H1 (cell line): ENCODE data around the gene CACNA2D4. TPM values are rescaled to one million over a fixed set of nuclear protein-coding genes. Genes with fewer than 3 reads are reported as not detected.

Experiments
- CTCF ChIA-PET: fragments of 300-600 bp; sonication (Branson Sonifier 250); formaldehyde crosslinking; loops from one replicate; lab custom pipeline; 2021; ENCODE audit not compliant: partially characterized antibody; lab: Charles Lee
- POLR2A ChIA-PET: fragments of 300-600 bp; sonication (Branson Sonifier 250); formaldehyde crosslinking; loops from one replicate; lab custom pipeline; 2021; ENCODE audit warnings: inconsistent platforms; ENCODE audit not compliant: partially characterized antibody; lab: Charles Lee
- DNase-seq, 2 experiments: peaks; one replicate each; pipeline versions ENCODE4 v3.0.0 to v3.0.0-alpha.2; 2010 to 2022; ENCODE audit warnings: low spot score in 2 of 2, low read depth in 1 of 2, mixed read lengths in 1 of 2
- FAIRE-seq: peaks from 2 replicates; lab custom pipeline; 2011; peaks lifted over from hg19 to GRCh38; lab: Jason Lieb, UNC
- H2AFZ ChIP-seq: 2 replicates; pipeline ENCODE4 v1.8.1; 2012; ENCODE audit warnings: low read length, inconsistent platforms
- H2AK5ac ChIP-seq: 2 replicates; pipeline ENCODE4 v1.6.1; 2013; ENCODE audit warnings: low read depth, low read length
- H2BK120ac ChIP-seq: replicated peaks from 2 replicates; pipeline ENCODE3; 2013; ENCODE audit warnings: low read depth, low read length, inconsistent platforms
- H2BK12ac ChIP-seq: 2 replicates; pipeline ENCODE4 v1.6.1; 2013; ENCODE audit warnings: low read depth, low read length
- H2BK15ac ChIP-seq: 2 replicates; pipeline ENCODE4 v1.6.1; 2013; ENCODE audit warnings: low read length
- H2BK20ac ChIP-seq: 2 replicates; pipeline ENCODE4 v1.6.1; 2013; ENCODE audit warnings: low read length
- H2BK5ac ChIP-seq: 2 replicates; pipeline ENCODE4 v1.6.1; 2013; ENCODE audit warnings: low read depth, low read length
- H3K14ac ChIP-seq: 2 replicates; pipeline ENCODE4 v1.6.1; 2013; ENCODE audit warnings: inconsistent platforms; ENCODE audit not compliant: insufficient read length
- H3K18ac ChIP-seq: 2 replicates; pipeline ENCODE4 v1.6.1; 2013; ENCODE audit warnings: low read length; ENCODE audit errors: extremely low read depth
- H3K23ac ChIP-seq: 2 replicates; pipeline ENCODE4 v1.6.1; 2013; ENCODE audit warnings: inconsistent platforms; ENCODE audit not compliant: insufficient read length
- H3K23me2 ChIP-seq: 2 replicates; pipeline ENCODE4 v1.6.1; 2013; ENCODE audit warnings: low read depth, low read length
- H3K27ac ChIP-seq: 2 replicates; pipeline ENCODE4 v1.6.1; 2011; ENCODE audit warnings: low read depth, low read length, inconsistent platforms
- H3K27me3 ChIP-seq, 4 experiments: replicated peaks in 1 of 4; 1 replicate in 1 of 4; 2 replicates in 3 of 4; pipeline versions ENCODE4 v1.6.1 to v1.8.1; 2011 to 2013; ENCODE audit warnings: low read length in 3 of 4, mild to moderate bottlenecking in 3 of 4, inconsistent platforms in 2 of 4, mixed read lengths in 2 of 4, moderate library complexity in 1 of 4; ENCODE audit not compliant: control insufficient read depth in 3 of 4, insufficient read depth in 3 of 4; ENCODE audit errors: extremely low read depth in 1 of 4
- H3K36me3 ChIP-seq, 4 experiments: 2 replicates each; pipeline versions ENCODE4 v1.6.1 to v1.8.1; 2011 to 2013; ENCODE audit warnings: mild to moderate bottlenecking in 4 of 4, low read length in 3 of 4, moderate library complexity in 2 of 4, control low read depth in 1 of 4, inconsistent platforms in 1 of 4; ENCODE audit not compliant: insufficient read depth in 4 of 4, control insufficient read depth in 2 of 4
- H3K4ac ChIP-seq: replicated peaks from 2 replicates; pipeline ENCODE3; 2013; ENCODE audit warnings: low read length, low read depth, mixed read lengths, inconsistent platforms; ENCODE audit not compliant: insufficient read length
- H3K4me1 ChIP-seq, 4 experiments: replicated peaks in 1 of 4; 1 replicate in 1 of 4; 2 replicates in 3 of 4; pipeline versions ENCODE4 v1.6.1 to v1.8.1; 2011 to 2013; ENCODE audit warnings: low read length in 3 of 4, inconsistent platforms in 2 of 4, mixed read lengths in 1 of 4; ENCODE audit not compliant: insufficient read depth in 4 of 4, control insufficient read depth in 3 of 4
- H3K4me2 ChIP-seq, 2 experiments: 2 replicates each; pipeline versions ENCODE4 v1.6.1 to v1.8.1; 2011 to 2013; ENCODE audit warnings: low read depth in 2 of 2, low read length in 2 of 2, control low read depth in 1 of 2, inconsistent platforms in 1 of 2, mild to moderate bottlenecking in 1 of 2; ENCODE audit not compliant: insufficient read depth in 1 of 2
- H3K4me3 ChIP-seq, 4 experiments: fragments of 200-600, 300-600 bp in 1 of 4; sonication (generic), shearing (Covaris generic), sonication (Bioruptor Twin) in 1 of 4; 2 replicates each; pipeline versions ENCODE4 v1.5.1 to v1.8.1; 2011 to 2016; ENCODE audit warnings: low read length in 4 of 4, low read depth in 3 of 4, control low read depth in 2 of 4, inconsistent platforms in 2 of 4, mild to moderate bottlenecking in 2 of 4, mixed read lengths in 1 of 4, moderate library complexity in 1 of 4; ENCODE audit not compliant: insufficient read depth in 2 of 4; ENCODE audit errors: extremely low read depth in 1 of 4
- H3K56ac ChIP-seq: replicated peaks from 2 replicates; pipeline ENCODE3; 2013; ENCODE audit warnings: low read depth, mild to moderate bottlenecking, mixed read lengths, low read length, inconsistent platforms; ENCODE audit not compliant: insufficient read length
- H3K79me1 ChIP-seq: 2 replicates; pipeline ENCODE4 v1.6.1; 2013; ENCODE audit warnings: low read depth, low read length, control low read depth
- H3K79me2 ChIP-seq, 2 experiments: 2 replicates each; pipeline versions ENCODE4 v1.6.1 to v1.8.1; 2012 to 2013; ENCODE audit warnings: low read length in 2 of 2, mild to moderate bottlenecking in 2 of 2, inconsistent platforms in 1 of 2; ENCODE audit not compliant: insufficient read depth in 2 of 2, control insufficient read depth in 1 of 2
- H3K9ac ChIP-seq, 4 experiments: replicated peaks in 1 of 4; 1 replicate in 1 of 4; 2 replicates in 3 of 4; pipeline versions ENCODE4 v1.6.1 to v1.8.1; 2011 to 2013; ENCODE audit warnings: low read depth in 3 of 4, low read length in 3 of 4, control low read depth in 2 of 4, mild to moderate bottlenecking in 2 of 4, moderate library complexity in 2 of 4, inconsistent platforms in 1 of 4; ENCODE audit errors: extremely low read depth in 1 of 4
- H3K9me3 ChIP-seq, 2 experiments: 2 replicates each; pipeline versions ENCODE4 v1.6.1 to v1.8.1; 2012 to 2013; ENCODE audit warnings: mild to moderate bottlenecking in 2 of 2, moderate library complexity in 2 of 2, control low read depth in 1 of 2, inconsistent platforms in 1 of 2, low read depth in 1 of 2, low read length in 1 of 2, mixed read lengths in 1 of 2; ENCODE audit not compliant: insufficient read depth in 2 of 2
- H4K20me1 ChIP-seq, 2 experiments: replicated peaks in 1 of 2; 2 replicates each; pipeline versions ENCODE3 to v1.8.1; 2011 to 2013; ENCODE audit warnings: inconsistent platforms in 2 of 2, low read length in 2 of 2, mild to moderate bottlenecking in 1 of 2; ENCODE audit not compliant: insufficient read depth in 2 of 2, control insufficient read depth in 1 of 2
- H4K5ac ChIP-seq: 2 replicates; pipeline ENCODE4 v1.6.1; 2013; ENCODE audit warnings: low read length, low read depth, mixed read lengths, inconsistent platforms; ENCODE audit not compliant: insufficient read length
- H4K8ac ChIP-seq: 2 replicates; pipeline ENCODE4 v1.8.0; 2013; ENCODE audit warnings: mild to moderate bottlenecking, moderate library complexity, low read length, inconsistent platforms; ENCODE audit not compliant: insufficient read depth; ENCODE audit errors: extremely low read depth
- H4K91ac ChIP-seq: replicated peaks from 2 replicates; pipeline ENCODE3; 2013; ENCODE audit warnings: low read length, mixed read lengths, inconsistent platforms; ENCODE audit not compliant: insufficient read length
- EP300 ChIP-seq, 2 experiments: IDR thresholded peaks; 1 replicate in 1 of 2; 2 replicates in 1 of 2; pipeline ENCODE4 v1.6.1; 2011 to 2012; ENCODE audit warnings: low read depth in 2 of 2, low read length in 2 of 2, mild to moderate bottlenecking in 2 of 2, borderline replicate concordance in 1 of 2, inconsistent platforms in 1 of 2, moderate library complexity in 1 of 2
- SIX5 ChIP-seq: IDR thresholded peaks from 2 replicates; pipeline ENCODE4 v1.6.1; 2011; ENCODE audit warnings: mild to moderate bottlenecking, low read depth, low read length
- TAF7 ChIP-seq: optimal IDR thresholded peaks from 2 replicates; pipeline ENCODE3; 2011; ENCODE audit warnings: low read depth, mild to moderate bottlenecking, inconsistent platforms, low read length, moderate library complexity, borderline replicate concordance
- YY1 ChIP-seq: IDR thresholded peaks from 2 replicates; pipeline ENCODE4 v1.6.1; 2011; ENCODE audit warnings: low read depth, mild to moderate bottlenecking, low read length
- WGBS, 2 experiments: shearing (Covaris generic) in 1 of 2; methylation state at CpG; one replicate each; pipeline versions ENCODE4 v1.1.6 to v1.1.7; 2013 to 2015; ENCODE audit warnings: low lambda C conversion rate in 2 of 2, mixed read lengths in 2 of 2, inconsistent platforms in 1 of 2, low coverage in 1 of 2, missing lambda C conversion rate in 1 of 2; ENCODE audit not compliant: insufficient replicate concordance in 2 of 2, insufficient coverage in 1 of 2, insufficient read length in 1 of 2; ENCODE audit errors: extremely low coverage in 1 of 2, missing lambda C conversion rate in 1 of 2; 5-methylcytosine and 5-hydroxymethylcytosine counted together
- polyA plus RNA-seq, 7 experiments: library from polyadenylated mRNA; depleted of rRNA in 3 of 7; stranded (reverse) in 5 of 7; unstranded in 2 of 7; fragments of >200 nt in 5 of 7; fragments of 200-250 nt in 2 of 7; gene quantifications; 1 replicate in 5 of 7; 2 replicates in 1 of 7; 4 replicates in 1 of 7; pipeline versions ENCODE4 v1.2.1 to v1.2.3, GENCODE V29; 2011 to 2013; ENCODE audit warnings: missing spikeins in 2 of 7, mixed read lengths in 2 of 7
- total RNA-seq: library from RNA; stranded (reverse); fragmentation: NEBNext Ultra II Directional; extraction: Animal tissue kit (Norgen Biotek cat#: 25700); gene quantifications from 2 replicates; pipeline ENCODE4 v1.2.1, GENCODE V29; 2021
- TF ChIP-seq, protein P1 (sequence below): IDR thresholded peaks from 2 replicates; pipeline ENCODE4 v1.6.1; 2012; ENCODE audit warnings: low read length, inconsistent platforms

The CACNA2D4 gene
- total and polyA plus RNA-seq, 2 of the 8 experiments (the other 6 are each of a cell fraction or from before 2014, with no cell fraction given): 0.44 to 0.88 TPM

DNA sequence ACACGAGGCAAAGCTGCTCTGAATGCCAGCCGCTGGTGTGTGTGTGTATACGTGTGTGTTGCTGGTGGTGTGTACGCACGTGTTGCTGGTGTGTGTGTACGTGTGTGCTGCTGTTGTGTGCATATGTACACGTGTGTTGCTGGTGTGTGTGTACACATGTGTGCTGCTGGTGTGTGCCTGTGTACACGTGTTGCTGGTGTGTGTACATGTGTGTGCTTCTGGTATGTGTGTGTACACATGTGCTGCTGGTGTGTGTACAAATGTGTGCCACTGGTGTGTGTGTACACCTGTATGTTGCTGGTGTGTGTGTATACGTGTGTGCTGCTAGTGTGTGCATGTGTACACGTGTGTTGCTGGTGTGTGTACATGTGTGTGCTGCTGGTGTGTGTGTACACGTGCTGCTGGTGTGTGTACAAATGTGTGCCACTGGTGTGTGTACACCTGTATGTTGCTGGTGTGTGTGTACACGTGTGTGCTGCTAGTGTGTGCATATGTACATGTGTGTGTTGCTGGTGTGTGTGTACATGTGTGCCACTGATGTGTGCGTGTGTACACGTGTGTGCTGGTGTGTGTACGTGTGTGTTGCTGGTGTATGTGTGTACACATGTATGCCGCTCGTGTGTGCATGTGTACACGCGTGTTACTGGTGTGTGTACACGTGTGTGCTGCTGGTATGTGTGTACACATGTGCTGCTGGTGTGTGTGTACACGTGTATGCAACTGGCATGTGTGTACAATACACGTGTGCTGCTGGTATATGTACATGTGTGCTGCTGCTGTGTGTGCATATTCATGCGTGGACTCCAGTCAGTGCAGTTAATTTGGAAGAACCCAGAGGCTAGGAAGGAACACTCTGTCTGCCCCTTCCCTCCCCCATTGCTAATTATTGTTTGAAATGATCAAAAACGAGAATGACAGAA is 47.2 kb downstream of the CACNA2D4 start:
- Histone ChIP-seq H2AK5ac (peak overlapping the region; percentile 97), H3K27me3 (no peaks in the 10 kb centered on the region; a peak in 2 of 7 replicates), H2BK15ac (peak overlapping the region; percentile 36; the same call in 1 of the 2 replicates), H3K14ac (no peak overlapping the region), H3K4me2 (no peak overlapping the region), H2BK12ac (peak overlapping the region; percentile 1; the same call in 1 of the 2 replicates), H3K56ac (no peak overlapping the region), H3K4me3 (no peak overlapping the region), H3K4me1 (peaks cover 0 to 5% (median under 1%) of the 10 kb centered on the region in 4 experiments; a peak in 3 of 7 replicates), H4K5ac (no peak overlapping the region), H2AFZ (no peak overlapping the region), H2BK120ac (no peak overlapping the region), H3K9me3 (peaks cover 0 to 2% of the 10 kb centered on the region in 2 experiments; a peak in 1 of 4 replicates), H3K4ac (peak overlapping the region; percentile 91), H3K23ac (no peak overlapping the region), H4K91ac (peak overlapping the region; percentile 58), H2BK5ac (peak overlapping the region; percentile 5; the same call in 1 of the 2 replicates), H4K8ac (no peak overlapping the region), H4K20me1 (peaks cover 0 to 3% of the 10 kb centered on the region in 2 experiments), H2BK20ac (no peak overlapping the region), H3K9ac (no peak overlapping the region), H3K79me2 (no peaks in the 10 kb centered on the region), H3K23me2 (peaks cover 3% of the 10 kb centered on the region; the same call in 1 of the 2 replicates), H3K27ac (no peak overlapping the region), H3K79me1 (no peaks in the 10 kb centered on the region; the same call in 1 of the 2 replicates), H3K36me3 (no peaks in the 10 kb centered on the region), H3K18ac (no peak overlapping the region)
- ChIA-PET CTCF (no interaction called here), POLR2A (no interaction called here)
- DNase-seq (peak in 1 of 2 experiments; percentile 44), FAIRE-seq (no peak)
- TF ChIP-seq SIX5: no peak
- no peak for TF ChIP-seq YY1
- TF ChIP-seq, protein P1, sequence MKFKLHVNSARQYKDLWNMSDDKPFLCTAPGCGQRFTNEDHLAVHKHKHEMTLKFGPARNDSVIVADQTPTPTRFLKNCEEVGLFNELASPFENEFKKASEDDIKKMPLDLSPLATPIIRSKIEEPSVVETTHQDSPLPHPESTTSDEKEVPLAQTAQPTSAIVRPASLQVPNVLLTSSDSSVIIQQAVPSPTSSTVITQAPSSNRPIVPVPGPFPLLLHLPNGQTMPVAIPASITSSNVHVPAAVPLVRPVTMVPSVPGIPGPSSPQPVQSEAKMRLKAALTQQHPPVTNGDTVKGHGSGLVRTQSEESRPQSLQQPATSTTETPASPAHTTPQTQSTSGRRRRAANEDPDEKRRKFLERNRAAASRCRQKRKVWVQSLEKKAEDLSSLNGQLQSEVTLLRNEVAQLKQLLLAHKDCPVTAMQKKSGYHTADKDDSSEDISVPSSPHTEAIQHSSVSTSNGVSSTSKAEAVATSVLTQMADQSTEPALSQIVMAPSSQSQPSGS: no peak
- TF ChIP-seq EP300 (IDR thresholded peaks at IDR 0.05; ENCODE audit: borderline replicate concordance in 1 of 2, low read depth in 2 of 2, low read length in 2 of 2): no peak
- no peak for TF ChIP-seq TAF7
- 91% methylated on average over 24 of the region's 24 CpGs; no CpG with 5 or more reads in 1 of the 2 experiments for WGBS, 2 experiments
